T-helper 2 cell treated with Interferon-gamma antibody and Interleukin-4, amounts not matched to agents 100 ng/mL and 5 ng/mL, for 36 hours (primary cell): Measurements from ENCODE around the gene SMYD1. TPM values are rescaled to one million over a fixed set of nuclear protein-coding genes. Genes with fewer than 3 reads are reported as not detected.

Experiments
- intact Hi-C: fragments of 100-400 bp; cut with micrococcal nuclease; formaldehyde crosslinking; loops from one replicate; pipeline ENCODE4 v1.15.1; 2023
- total RNA-seq: library from RNA; stranded (reverse); gene quantifications from 2 replicates; pipeline ENCODE4 v1.2.3, GENCODE V29; 2022

The SMYD1 gene
- total RNA-seq, 1 donor from 2014 or later = not detected

DNA sequence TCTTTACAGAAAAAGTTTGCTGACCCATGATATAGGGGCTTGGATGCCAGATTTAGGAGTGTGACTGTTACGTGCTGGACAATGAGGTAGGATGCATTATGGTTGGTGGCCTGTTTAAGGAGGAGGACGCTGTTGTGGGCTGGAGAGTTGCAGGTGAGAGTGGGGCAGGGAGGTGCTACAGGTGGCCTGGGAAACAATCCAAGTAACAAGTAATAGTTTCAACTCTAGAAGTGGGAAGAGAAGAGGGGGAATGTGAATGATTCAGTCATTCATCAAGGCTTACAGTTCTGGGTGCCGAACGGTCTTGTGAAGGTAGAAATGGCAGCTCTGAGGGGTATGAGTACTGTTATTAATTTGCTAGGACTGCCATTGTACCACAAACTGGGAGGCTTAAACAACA is 54.1 kb downstream of the SMYD1 start:
- intact Hi-C loops = no loop called here

- intact Hi-C loops = no loop called here
Measured at GRCh38 chr2:88122141-88122884, 54.7 kb downstream of the SMYD1 start.

DNA sequence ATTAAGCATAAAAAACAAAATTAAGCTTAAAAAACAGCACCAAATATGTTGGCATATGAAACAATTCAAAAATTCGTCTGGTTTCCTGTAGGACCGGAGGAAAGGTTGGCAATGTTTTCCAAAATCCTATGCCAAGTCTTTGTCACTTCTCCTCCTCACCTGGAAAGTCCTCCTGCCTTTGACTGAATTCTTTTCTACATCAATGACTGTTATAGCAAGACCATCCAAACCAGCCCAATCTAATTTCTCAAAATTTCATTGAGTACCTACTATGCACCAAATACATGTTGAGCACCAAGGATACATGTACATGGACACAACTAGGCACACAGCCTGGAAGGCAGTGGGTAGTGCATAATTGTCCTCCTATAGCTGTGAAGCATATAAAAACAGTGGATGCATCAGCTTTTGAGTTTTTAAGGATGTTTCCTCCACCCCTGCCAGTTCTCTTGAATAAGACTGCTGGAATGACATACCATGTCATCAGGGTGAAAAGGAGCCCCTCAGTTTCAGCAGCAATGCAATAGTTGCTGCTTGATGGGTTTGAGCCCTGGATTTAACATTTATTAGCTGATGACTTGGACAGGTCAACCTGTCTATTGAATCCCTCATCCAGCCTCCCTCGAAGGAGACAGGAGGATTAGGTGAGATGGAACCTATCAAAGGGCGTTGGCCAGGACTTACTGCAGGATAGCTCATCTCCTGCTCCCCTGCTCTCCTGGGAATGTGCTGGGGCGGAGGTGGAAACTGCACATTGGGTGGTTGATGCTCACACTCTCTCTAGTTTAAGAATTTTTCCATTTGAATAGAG is 55.7 kb downstream of the SMYD1 start:
- intact Hi-C loops = no loop called here

DNA sequence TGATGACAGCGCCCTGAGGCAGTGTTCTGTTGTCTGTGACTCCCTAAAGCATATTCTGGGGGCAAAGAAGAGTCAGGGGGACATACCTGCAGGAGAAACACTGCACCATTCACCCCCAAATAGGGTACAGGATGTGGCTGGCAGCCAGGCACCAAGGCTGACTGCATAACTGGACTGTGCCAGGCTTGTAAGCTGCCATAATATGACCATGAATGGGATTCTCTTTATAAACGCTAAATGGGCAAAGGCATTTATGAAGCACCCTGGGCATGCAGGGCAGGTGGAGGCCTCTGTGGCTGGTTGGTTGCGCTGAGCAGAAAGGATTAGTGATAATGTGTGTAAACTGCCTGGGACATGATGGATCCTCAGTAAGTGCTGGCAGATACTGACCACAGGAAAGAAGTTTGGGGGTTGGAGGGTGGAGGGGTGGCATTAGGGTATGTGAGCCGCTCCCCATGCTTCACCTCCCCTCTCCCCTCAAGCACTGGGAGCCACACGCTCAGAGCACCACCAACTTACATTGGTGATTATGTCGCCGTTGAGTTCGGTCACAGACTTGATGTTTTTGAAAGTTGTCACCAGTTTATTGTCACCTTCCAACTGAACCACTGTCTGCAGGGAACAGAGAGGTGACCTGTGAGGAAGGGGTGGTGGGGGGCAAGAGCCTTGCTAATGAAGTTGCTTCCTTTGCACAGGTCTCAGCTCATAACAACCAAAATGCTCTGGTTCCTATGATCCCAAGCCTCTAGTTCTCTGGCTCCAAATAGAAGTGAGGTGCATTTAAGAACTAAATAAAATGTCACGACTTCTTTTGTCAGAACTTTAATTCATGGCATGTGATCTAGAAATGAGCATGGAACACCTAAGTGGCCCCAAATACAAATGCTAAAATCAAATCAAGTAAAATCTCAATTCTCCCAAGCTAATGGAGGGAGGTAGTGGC is 56.6 kb downstream of the SMYD1 start:
- intact Hi-C loops = no loop called here

DNA sequence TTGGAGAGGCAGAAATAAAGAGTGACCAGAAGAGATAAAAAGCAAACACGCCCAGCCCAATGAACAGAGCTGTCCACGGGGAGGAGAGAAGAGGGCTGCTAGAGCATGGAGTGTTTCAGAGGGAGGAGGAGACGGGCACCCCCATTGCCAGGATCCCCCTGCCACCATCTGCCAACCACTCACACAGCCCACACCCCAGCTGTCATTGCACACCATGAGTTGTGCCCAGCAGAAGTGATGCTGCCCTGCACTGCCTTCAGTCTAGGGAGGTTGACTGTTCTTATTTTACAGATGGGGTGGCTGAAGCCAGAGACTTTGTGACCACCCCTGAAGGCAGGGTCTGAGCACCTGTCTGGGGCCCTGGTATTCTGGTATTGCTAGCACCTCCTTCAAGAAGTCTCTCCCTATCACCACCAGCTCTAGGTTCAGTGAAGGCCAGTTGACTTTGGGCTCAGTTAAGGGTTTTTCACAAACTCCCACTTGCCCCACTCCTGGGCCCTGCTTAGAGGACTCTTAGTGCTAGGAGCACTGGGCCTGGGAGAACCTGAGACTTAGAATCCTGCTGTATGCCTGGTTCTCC is 57.8 kb downstream of the SMYD1 start:
- intact Hi-C loops = no loop called here

- intact Hi-C loops = no loop called here
Measured at GRCh38 chr2:88125924-88126771, 58.5 kb downstream of the SMYD1 start.

- intact Hi-C loops = no loop called here
Measured at GRCh38 chr2:88126772-88127637, 59.4 kb downstream of the SMYD1 start.

- intact Hi-C loops = no loop called here
Measured at GRCh38 chr2:88127638-88127887, 59.9 kb downstream of the SMYD1 start.

GRCh38 chr2:88127888-88128653 is 60.4 kb downstream of the SMYD1 start, which contains the start of gene FABP1:
Gene FABP1, minus strand, starts transcription at chr2:88128062. Its CDS starts 45 bp downstream, at chr2:88128017.
- intact Hi-C loops = no loop called here

- intact Hi-C loops = no loop called here
Measured at GRCh38 chr2:88128654-88129312, 61.2 kb downstream of the SMYD1 start.

DNA sequence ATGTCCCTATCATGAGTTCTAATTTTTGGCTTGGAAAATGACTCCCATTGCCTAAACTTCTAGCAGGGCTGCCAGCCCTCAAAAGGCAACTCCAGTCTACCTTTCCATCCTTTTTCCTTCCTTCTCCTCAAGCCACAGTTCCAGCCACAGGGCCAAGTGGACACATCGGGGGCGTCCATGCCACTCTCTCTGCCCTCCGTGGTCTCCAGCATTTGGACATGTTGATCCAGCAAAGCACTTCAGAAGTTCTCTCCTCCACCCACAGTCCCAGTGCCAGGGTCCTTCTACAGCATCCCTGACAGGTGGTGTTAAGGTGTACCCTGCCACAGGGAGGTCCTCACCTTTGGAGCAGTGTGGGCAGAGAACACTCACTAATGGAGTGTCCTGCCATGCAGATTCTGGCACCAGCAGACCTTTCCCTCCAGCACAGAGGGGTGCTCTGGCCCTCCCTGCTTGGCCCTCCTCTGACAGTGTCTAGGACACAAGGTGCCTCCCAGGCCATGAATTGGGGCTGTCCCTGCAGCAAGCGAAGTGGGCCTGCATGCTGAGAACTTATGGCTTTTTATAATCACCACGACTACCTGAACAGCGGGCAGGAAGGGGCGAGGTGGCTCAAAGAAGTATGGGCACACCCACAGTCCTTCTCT is 61.8 kb downstream of the SMYD1 start:
- intact Hi-C loops = no loop called here

DNA sequence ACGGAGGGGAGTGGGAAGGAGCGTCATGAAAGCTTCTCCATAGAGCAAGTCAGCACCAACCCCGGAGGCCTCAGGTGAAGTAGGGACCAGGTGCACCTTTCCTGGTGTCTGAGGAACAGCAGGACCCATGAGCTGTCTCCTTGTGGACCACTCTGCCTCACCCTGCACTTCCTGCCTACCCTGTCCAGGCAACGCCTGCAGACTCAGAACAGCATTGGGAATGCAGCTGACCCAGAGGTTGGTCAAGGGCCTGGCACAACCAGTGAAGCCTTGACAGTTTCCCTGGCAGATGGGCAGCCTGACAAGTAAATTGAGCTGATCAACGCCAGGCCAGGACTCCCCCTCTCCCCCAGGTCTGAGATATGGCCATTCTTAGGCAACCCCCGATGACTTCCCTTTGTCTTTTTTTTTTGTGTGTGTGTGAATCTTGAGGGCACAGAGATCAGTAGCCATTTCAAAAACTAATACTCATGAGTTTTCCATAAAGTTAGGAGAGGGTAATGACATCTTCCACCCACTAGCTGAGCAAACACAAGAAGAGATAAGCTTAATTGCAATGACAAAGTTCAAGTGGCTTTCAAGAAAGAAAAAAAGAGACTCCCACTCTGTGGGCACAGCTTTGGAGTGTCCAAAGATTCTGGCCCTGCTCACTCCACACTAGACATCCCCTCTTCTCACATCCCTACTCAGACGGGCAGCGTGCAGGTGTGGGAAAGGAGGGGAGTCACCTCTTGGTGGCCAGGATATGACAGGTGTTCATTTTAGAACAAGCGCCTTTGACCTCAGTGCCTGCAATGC is 63.8 kb downstream of the SMYD1 start:
- intact Hi-C loops = no loop called here

DNA sequence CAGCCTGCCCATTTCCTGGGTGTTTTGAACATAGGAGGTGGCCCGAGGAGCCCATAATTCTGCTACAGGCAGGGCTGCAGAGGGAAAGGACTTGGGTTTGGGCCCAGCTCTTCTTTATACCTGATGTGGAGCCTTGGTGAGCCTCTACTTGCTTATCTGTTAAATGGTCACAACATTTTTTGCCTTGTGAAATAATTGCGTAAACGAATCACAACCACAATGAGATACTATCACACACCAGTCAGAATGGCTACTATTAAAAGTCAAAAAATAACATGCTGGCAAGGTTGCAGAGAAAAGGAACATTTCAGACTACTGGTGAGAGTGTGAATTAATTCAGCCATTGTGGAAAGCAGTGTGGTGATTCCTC is 64.4 kb downstream of the SMYD1 start:
- intact Hi-C loops = no loop called here

DNA sequence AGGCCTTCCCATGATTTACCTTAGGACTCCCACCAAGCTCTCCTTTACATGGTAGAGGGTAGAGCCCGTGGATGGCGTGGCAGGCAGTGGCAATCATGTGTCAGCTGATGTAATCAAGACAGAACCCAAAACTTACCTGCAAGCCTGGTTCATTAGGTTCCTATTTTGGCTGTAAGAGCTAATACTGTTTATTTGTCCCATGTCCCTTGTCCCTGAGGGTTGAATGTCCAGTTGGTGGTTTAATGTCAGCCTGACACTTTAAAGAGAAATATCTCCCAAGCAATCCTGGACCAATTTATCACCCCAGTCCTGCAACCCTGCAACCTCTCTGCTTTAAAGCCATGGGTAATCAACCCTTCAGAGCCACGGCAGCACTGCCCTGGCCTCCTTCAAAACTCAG is 66.2 kb downstream of the SMYD1 start:
- intact Hi-C loops = no loop called here

DNA sequence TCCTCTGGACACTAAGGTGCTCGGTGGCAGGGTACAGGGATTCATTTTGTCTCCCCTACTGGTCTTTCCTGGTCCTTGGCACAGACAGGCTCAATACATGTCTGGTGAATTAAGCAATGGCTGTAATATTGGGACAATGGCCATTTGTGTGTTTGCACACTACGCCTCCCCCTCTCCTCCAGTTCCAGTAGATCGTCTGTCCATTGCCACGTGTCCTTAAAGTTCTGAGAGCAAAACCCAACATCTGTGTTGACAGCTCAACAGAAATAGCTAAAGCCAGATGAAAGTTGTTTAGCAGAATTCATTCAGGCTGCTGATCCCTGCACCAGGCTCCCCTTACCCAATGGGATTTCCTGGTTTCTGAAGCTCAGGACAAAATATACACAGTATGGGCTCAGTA is 69.2 kb downstream of the SMYD1 start:
- intact Hi-C loops = no loop called here

- intact Hi-C loops = no loop called here
Measured at GRCh38 chr2:88137833-88138232, 70.2 kb downstream of the SMYD1 start.

DNA sequence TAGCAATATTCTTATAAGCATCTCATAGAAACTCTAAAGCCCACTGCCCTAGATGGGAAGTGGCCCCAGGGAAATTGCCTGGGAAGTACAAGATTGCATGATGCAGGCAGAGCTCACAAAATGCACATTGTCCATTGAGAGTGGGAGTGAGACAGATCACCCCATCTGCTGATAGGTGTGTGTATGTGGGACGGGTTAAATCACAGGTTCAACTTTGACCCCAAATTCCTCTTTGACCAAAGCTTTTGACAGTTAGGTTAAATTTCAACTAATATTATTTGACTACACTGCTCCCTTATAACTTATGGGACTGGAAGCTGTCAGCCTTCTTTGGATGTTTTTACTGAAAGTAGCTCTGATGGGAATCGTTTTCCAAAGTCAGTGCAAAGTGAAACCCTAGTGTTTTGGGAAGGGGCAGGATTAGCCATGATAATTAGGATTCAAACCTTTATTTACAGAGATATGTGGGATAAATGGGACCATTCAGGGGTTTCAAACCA is 71.6 kb downstream of the SMYD1 start:
- intact Hi-C loops = no loop called here
